ENCODE results near the gene SPRYD4.

The SPRYD4 gene

DNA sequence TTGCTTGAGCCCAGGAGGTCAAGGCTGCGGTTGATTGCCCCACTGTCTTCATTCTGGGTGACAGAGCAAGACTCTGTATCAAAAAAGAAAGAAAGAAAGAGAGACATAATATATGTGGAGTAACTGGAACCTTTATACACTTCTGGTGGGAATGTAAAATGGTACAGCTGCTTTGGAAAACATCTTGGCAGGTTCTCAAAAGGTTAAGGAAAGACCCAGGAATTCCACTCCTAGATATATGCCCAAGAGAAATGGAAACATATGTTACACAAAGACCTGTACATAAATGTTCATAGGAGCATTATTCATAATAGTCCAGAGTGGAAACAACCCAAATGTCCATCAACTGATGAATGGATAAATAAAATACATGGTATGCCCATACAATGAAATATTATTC, 60.5 kb downstream of the SPRYD4 start:
- no peak overlapping the region for H3K4me3 ChIP-seq (ENCODE audit: low read length, poor library complexity, severe bottlenecking)
- H3K36me3 ChIP-seq (ENCODE audit: insufficient read depth, low read length): no peaks in the 10 kb centered on the region
- no peak overlapping the region for H3K4me2 ChIP-seq (ENCODE audit: low read depth, low read length, poor library complexity, severe bottlenecking)
- H3K27me3 ChIP-seq (ENCODE audit: insufficient read depth, low read length, poor library complexity, severe bottlenecking): no peaks in the 10 kb centered on the region
- TF ChIP-seq, protein P1, sequence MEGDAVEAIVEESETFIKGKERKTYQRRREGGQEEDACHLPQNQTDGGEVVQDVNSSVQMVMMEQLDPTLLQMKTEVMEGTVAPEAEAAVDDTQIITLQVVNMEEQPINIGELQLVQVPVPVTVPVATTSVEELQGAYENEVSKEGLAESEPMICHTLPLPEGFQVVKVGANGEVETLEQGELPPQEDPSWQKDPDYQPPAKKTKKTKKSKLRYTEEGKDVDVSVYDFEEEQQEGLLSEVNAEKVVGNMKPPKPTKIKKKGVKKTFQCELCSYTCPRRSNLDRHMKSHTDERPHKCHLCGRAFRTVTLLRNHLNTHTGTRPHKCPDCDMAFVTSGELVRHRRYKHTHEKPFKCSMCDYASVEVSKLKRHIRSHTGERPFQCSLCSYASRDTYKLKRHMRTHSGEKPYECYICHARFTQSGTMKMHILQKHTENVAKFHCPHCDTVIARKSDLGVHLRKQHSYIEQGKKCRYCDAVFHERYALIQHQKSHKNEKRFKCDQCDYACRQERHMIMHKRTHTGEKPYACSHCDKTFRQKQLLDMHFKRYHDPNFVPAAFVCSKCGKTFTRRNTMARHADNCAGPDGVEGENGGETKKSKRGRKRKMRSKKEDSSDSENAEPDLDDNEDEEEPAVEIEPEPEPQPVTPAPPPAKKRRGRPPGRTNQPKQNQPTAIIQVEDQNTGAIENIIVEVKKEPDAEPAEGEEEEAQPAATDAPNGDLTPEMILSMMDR (conservative IDR thresholded peaks at IDR 0.05; ENCODE audit: low read length): no peak
- no peak for TF ChIP-seq EZH2phosphoT487 (IDR thresholded peaks at IDR 0.05; ENCODE audit: borderline replicate concordance)
- peaks cover 7% of the 10 kb centered on the region for H3K4me1 ChIP-seq (ENCODE audit: insufficient read depth, low read length, poor library complexity, severe bottlenecking)
- no peak overlapping the region for H3K9ac ChIP-seq (ENCODE audit: low read depth, low read length, poor library complexity, severe bottlenecking)
- H4K20me1 ChIP-seq (ENCODE audit: insufficient read depth, low read length, poor library complexity, severe bottlenecking): no peaks in the 10 kb centered on the region
- H3K9me3 ChIP-seq (ENCODE audit: insufficient read depth, low read depth, low read length): no peaks in the 10 kb centered on the region
- H3F3A ChIP-seq (ENCODE audit: low read depth): no peaks in the 10 kb centered on the region
- H2AFZ ChIP-seq (ENCODE audit: low read length): no peak overlapping the region
- H3K79me2 ChIP-seq (ENCODE audit: insufficient read depth, low read length): no peaks in the 10 kb centered on the region; the same call in 1 of the 2 replicates
- no peaks in the 10 kb centered on the region for H3K9me2 ChIP-seq (replicated peaks; ENCODE audit: low read depth, low read length)

All from Loucy (cell line).